IPS DF 4.7 (cell line): ENCODE measurements around the gene CANT1.
"Not testable (repeated sequence)": the region's sequence is repeated elsewhere in the genome, so short reads cannot be mapped to it uniquely, and the experiment has no call there.

Experiments
- DNase-seq: peaks from one replicate; pipeline ENCODE4 v3.0.0-alpha.2; 2013; ENCODE audit warnings: low spot score; ENCODE audit errors: extremely low read depth

Gene CANT1

GRCh38 chr17:79027274-79027924 is 17.8 kb upstream of the CANT1 start:
- DNase-seq, result no peak

- DNase-seq, result no peak
These were observed 17.1 kb upstream of the CANT1 start for GRCh38 chr17:79026376-79027273.

DNA sequence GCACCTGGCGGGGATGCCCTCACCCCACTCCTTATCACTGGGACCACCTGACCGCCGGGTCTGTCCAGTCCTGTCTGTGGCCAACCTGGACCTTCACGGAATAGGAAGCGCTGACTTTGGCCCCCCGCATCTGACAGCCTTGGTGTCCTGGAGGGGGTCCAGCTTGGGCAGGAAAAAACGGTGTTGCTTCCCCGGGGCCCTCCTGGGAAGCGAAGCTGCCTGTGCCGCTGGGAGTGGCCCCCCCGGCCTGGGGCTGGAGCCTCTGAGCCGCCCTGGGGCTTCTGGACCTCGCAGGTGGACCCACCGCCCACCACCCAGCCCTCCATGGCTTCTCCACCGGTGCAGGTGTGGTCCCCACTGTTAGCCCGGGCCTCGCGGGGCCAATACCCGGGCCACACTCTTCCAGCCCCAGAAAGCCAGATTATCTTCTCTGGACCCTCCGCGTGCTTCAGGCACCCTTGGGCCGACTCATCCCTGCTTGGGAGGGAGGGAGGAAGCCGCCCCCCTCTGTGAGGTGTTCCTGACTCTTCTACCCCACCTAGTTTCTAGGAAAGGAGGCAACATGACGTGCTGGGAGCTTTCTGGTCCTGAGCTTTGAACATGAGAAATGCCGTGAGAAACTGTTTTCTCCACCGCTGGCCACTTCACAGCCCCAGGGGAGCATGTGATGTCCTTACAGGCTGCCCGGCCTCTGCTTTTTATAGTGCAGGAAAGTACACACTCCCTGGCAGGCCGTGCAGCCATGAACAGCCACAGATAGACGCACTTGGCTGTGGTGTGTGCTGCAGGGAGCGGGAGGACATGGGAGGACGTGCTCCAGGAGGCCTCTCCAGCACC is 15.6 kb upstream of the CANT1 start:
- DNase-seq, result no peak

DNA sequence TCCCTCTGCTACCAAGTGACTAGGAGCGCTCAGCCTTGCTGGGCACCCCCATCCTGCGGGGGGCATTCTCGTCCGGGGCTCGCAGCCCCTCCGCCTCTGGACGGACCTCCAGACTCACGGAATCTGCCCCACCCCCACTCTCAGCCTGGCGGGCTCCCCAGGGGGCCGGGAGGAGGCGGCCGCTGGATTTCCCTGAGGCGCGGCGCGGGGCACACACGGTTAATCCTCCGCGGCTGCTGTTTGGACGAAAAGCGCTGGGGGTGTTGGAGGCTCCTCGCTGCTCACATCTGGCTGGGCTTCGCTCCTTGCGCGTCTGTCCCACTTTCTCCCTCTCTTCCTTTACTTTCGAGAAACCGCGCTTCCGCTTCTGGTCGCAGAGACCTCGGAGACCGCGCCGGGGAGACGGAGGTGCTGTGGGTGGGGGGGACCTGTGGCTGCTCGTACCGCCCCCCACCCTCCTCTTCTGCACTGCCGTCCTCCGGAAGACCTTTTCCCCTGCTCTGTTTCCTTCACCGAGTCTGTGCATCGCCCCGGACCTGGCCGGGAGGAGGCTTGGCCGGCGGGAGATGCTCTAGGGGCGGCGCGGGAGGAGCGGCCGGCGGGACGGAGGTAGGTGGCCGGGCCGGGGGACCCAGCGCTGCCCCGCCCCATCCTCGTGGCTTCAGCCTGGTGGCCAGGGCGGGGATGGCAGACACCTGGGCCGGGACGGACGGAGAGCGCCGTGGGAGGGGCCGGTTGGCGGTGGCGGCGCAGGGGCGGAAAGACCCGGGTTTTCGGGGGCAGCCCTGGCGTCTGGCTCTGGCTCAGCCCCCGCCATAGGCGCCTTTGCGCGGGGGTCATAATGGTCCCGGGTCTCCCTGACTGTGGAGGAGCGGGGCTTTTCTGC is 14.6 kb upstream of the CANT1 start, which contains the start of gene C1QTNF1:
Gene C1QTNF1, plus strand, starts transcription at position 284 of the 886 bp plus-strand sequence. CDS start 19,800 bp downstream, outside the sequence.
- no peak for DNase-seq

DNA sequence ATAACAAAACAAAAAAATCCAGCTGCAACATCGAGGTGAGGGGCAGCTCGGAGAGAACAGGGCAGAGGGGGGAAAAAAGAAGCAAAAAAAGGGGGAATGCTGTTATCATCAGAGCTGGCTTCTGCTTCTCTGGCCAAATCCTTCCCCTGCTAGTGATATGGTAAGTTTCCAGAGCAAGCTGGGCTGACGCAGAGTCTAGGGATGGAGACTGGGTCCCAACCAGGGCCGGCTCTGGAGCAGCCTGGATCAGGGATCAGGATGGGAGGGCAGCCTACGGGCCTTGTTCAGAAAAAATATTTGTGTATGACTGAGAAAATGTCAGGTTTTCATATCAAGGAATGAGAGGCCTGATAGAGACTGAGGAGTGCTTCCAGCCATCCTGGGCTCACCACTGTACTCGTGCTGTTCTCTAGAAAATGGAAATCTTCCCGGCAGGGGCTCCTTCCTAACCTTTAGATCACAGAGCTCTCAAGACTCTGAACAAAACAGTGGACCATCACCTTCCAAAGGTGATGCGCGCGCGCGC is 13.7 kb upstream of the CANT1 start:
- no peak for DNase-seq

- DNase-seq, result no peak
These were observed 13.0 kb upstream of the CANT1 start for GRCh38 chr17:79022507-79022991.

DNA sequence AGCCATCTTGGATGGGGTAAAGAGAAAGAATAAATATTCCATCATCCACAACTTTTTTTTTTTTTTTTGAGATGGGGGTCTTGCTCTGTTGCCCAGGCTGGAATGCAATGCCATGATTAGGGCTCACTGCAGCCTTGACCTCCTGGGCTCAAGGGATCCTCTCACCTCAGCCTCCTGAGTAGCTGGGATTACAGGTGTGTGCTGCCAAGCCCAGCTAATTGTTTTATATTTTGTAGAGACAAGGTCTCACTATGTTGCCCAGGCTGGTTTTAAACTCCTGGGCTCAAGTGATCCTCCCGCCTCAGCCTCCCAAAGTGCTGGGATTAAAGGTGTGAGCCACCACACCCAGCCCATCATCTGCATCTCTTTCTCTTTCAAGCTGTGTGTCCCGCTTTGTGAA is 12.4 kb upstream of the CANT1 start:
- DNase-seq, result not testable (repeated sequence)

GRCh38 chr17:79020631-79021301 is 11.2 kb upstream of the CANT1 start:
- no peak for DNase-seq

DNA sequence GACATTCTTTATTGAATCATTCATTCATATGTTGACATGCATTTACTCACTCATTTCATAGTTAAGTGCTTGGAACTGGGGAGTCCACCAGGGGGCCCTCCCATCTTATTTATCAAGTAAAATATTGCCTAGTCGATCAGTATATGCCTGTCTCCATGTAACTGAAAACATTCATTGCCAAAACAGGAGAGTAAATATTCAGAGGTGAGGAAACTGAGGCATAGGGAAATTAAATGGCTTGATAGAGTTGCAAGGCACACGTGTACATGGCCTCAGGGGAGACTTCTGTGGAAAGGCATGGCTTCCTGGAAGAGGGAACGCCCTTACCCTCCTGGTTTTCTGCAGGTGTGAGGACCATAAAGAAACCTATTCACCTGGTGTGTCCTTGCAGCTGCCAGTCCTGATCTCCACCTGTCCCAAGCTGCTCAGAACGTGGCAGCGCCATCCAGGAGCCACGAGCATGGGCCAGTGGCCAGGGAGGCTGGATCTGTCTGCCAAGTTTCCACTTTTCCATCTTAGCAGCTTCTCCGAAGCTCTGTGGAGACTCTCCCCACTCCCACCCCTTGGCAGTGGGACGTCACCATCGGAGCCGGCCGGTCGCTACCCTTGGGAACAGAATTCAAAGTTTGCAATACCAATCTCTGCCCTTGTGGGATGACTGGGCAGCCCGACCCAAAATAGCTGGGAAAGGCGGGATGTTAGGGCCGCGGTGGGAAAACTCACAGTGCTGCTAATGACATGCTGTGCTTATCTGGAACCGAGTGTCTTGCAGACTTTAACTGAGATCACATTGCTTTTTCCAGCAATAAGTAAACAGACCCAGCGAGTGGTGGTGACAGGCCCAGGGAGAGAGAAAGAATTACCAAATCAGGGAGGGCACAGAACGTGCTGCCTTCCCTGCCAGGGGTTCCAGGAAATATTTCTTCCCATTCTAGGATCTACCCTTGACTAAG is 10.3 kb upstream of the CANT1 start:
- DNase-seq, result no peak

DNA sequence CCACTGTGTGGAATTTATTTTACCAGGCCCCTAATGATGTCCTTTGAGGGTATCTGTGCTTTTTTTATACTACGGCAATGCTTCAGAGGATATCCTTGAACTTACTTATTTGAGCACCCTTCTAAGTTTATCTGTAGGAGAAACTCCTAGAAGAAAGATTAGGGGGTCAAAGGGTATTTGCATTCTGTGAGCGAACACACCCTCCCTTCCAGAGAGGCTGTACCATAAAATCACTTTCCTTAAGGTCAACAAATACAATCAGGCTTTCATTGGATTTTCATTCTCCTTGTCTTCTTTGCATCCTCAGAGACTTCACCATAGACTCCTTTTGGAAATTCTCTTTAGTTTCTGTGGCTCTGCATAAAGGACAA is 9.7 kb upstream of the CANT1 start:
- DNase-seq, result no peak

GRCh38 chr17:79018370-79018695 is 8.8 kb upstream of the CANT1 start:
- DNase-seq, result no peak

DNA sequence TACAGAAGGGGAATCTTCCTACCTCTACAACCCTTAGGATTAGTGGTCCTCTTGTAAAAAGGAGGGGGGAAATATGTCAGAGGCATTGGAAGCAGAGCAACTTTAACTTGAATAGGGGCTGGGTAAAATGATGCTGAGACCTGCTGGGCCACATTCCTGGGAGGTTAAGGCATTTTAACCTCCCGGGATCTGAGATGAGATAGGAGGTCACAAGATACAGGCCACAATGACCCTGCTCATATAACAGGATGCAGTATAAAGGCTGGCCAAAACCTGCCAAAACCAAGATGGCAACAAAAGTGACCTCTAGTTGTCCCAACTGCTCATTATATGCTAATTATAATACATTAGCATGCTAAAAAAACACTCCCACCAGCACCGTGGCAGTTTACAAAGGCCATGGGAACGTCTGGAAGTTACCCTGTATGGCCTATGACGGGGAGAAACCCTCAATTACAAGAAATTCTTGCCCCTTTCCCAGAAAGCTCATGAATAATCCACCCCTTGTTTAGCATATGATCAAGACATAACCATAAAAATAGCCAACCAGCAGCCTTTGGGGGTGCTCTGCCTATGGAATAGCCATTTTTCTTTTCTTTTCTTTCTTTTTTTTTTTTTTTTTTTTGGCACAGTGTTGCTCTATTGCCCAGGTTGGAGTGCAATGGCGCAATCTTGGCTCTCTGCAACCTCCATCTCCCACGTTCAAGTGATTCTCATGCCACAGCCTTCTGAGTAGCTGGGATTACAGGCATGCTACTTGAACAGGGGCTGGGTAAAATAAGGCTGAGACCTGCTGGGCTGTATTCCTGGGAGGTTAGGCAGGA is 8.2 kb upstream of the CANT1 start:
- DNase-seq, result no peak

DNA sequence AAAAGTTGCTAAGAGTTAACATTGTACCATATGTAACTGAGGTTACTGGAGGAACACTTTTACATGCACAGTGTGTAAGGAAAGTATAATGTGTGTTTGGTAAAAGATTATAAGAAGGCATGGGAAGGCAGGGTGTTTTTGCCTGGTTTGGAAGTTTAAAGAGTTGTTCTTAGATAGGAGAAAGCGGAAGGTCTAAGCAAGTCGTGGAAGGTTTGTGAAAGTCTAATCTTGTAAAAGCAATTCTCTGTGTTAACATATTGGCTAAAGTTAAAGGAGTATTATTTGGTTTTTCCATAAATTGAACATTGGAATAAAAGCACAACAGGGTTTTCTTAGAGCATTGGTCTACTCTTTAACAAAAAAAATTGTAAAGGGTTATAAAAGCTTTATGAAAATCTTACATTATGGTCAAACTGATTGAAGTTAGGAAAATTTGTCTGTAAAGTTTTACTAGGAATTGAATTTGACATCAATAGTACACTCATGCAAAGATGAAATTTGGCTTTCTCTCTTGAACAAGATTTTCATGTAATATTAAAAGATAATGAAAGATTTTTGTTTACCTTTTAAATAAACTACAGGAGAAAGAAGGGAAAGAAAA is 4.7 kb upstream of the CANT1 start:
- no peak for DNase-seq

DNA sequence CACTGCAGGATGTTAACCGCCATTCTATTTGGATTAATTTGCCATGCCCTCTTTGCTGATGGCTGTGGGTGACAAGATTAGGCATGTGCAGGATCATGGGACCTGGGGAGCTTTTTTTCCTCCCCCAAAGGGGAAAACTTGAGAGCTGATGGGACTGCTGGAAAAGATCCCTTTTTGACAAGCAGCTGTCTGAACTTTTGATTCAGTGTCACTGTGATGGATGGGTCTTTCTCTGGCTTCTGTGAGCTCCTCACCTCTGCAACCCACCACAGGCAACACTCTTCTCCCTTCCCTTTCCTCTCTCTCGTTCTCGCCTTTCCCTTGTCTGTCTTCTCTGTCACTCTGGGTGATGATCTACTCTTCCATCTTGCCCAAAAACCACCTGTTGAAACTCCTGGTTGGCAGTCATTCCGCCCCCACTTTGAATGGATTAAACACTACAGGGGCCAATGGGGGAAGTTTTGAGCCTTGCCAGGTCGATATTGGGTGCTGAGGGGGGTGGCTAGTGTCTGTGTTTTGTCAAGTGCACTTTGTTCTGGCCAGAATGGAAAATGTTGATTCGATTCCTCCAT is 3.1 kb upstream of the CANT1 start:
- no peak for DNase-seq

DNA sequence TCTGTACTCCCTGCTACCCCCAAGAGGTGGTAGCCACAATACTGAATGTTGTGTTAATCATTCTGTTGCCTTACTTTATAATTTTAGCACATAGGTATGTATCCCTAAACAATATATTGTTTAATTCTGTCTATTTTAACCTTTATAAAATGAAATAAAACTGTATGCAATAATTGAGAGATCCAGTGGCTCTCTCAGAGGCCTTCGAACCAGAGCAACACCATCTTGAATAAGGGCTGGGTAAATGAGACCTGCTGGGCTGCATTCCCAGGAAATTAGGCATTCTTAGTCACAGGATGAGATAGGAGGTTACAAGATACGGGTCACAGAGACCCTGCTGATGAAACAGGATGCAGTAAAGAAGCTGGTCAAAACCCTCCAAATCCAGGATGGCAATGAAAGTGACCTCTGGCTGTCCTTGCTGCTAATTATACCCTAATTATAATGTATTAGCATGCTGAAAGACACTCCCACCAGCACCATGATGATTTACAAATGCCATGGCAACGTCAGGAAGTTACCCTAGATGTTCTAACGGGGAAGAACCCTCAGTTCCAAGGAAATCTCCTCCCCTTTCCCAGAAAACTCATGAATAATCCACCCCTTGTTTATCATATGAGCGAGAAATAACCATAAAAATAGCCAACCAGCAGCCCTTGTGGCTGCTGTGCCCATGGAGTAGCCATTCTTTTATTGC is 2.0 kb upstream of the CANT1 start:
- no peak for DNase-seq

DNA sequence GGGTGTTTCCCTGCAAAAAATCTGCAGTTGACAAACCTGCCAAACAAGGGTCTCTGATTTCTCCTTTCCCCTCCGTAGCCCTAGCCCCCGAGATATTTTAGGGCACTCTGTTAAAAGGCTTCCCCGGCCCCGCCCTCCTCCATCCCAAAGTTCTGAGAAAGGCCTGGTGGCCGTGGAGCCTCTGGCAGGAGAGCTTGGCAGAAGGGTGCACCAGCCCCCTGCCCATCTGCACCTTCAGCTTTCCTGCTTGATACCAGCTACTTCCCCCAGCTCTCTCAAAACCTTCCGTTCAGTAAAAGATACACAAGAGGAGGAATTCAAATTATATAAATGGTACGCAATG is 711 bp upstream of the CANT1 start:
- DNase-seq, result no peak
